Erythroblast (primary cell): ENCODE results near the gene PDCD11.

Experiments
- GATA1 ChIP-seq: IDR thresholded peaks from 2 replicates; pipeline ENCODE4 v1.6.1; 2011; ENCODE audit warnings: low read depth, mild to moderate bottlenecking, control low read depth, low read length, moderate library complexity
- POLR2A ChIP-seq: IDR thresholded peaks from 2 replicates; pipeline ENCODE4 v1.6.1; 2011; ENCODE audit warnings: mild to moderate bottlenecking, low read length

- TF ChIP-seq POLR2A (no peak), GATA1 (no peak)
These were observed 94.5 kb downstream of the PDCD11 start for GRCh38 chr10:103490986-103491314.
